Measurements from ENCODE around the gene BRD7.

The BRD7 gene

GRCh38 chr16:50303605-50304466 lies 65.0 kb downstream of the BRD7 start:
- H3K36me3 ChIP-seq (ENCODE audit: insufficient read depth, low read length), result no peaks in the 10 kb centered on the region
- no peak overlapping the region for H3K9ac ChIP-seq (ENCODE audit: insufficient read length)
- TF ChIP-seq EZH2 (IDR thresholded peaks at IDR 0.05), result no peak
- TF ChIP-seq POLR2AphosphoS5 (IDR thresholded peaks at IDR 0.05; ENCODE audit: borderline replicate concordance, low read depth, low read length), result no peak
- TF ChIP-seq FOXP2 (optimal IDR thresholded peaks at IDR 0.05; ENCODE audit: control extremely low read depth, extremely low read length, insufficient read depth), result no peak
- H3K9me3 ChIP-seq (ENCODE audit: low read depth, low read length), result no peaks in the 10 kb centered on the region
- H3K4me3 ChIP-seq, result no peak overlapping the region
- H3K27ac ChIP-seq, result no peak overlapping the region
- DNase-seq (ENCODE audit: low read depth, low spot score), result no peak

- no peak overlapping the region for H3K27ac ChIP-seq
- DNase-seq (ENCODE audit: low read depth, low spot score), result no peak
- H3K9me3 ChIP-seq (ENCODE audit: low read depth, low read length), result no peaks in the 10 kb centered on the region
- no peaks in the 10 kb centered on the region for H3K36me3 ChIP-seq (ENCODE audit: insufficient read depth, low read length)
- no peak overlapping the region for H3K9ac ChIP-seq (ENCODE audit: insufficient read length)
- no peak for TF ChIP-seq POLR2AphosphoS5 (IDR thresholded peaks at IDR 0.05; ENCODE audit: borderline replicate concordance, low read depth, low read length)
- no peak for TF ChIP-seq FOXP2 (optimal IDR thresholded peaks at IDR 0.05; ENCODE audit: control extremely low read depth, extremely low read length, insufficient read depth)
- no peak for TF ChIP-seq EZH2 (IDR thresholded peaks at IDR 0.05)
- H3K4me3 ChIP-seq, result no peak overlapping the region
Observed at GRCh38 chr16:50303041-50303604, 65.7 kb downstream of the BRD7 start.

GRCh38 chr16:50302472-50303005 lies 66.2 kb downstream of the BRD7 start:
- Histone ChIP-seq H3K36me3 (ENCODE audit: insufficient read depth, low read length) (no peaks in the 10 kb centered on the region), H3K9me3 (ENCODE audit: low read depth, low read length) (no peaks in the 10 kb centered on the region), H3K9ac (ENCODE audit: insufficient read length) (no peak overlapping the region), H3K4me3 (no peak overlapping the region), H3K27ac (no peak overlapping the region)
- no peak for TF ChIP-seq POLR2AphosphoS5 (IDR thresholded peaks at IDR 0.05; ENCODE audit: borderline replicate concordance, low read depth, low read length)
- no peak for TF ChIP-seq EZH2 (IDR thresholded peaks at IDR 0.05)
- no peak for TF ChIP-seq FOXP2 (optimal IDR thresholded peaks at IDR 0.05; ENCODE audit: control extremely low read depth, extremely low read length, insufficient read depth)
- DNase-seq (ENCODE audit: low read depth, low spot score), result no peak

- no peak overlapping the region for H3K4me3 ChIP-seq
- H3K9ac ChIP-seq (ENCODE audit: insufficient read length), result no peak overlapping the region
- DNase-seq (ENCODE audit: low read depth, low spot score), result no peak
- no peak for TF ChIP-seq EZH2 (IDR thresholded peaks at IDR 0.05)
- no peak for TF ChIP-seq FOXP2 (optimal IDR thresholded peaks at IDR 0.05; ENCODE audit: control extremely low read depth, extremely low read length, insufficient read depth)
- TF ChIP-seq POLR2AphosphoS5 (IDR thresholded peaks at IDR 0.05; ENCODE audit: borderline replicate concordance, low read depth, low read length), result no peak
- H3K36me3 ChIP-seq (ENCODE audit: insufficient read depth, low read length), result no peaks in the 10 kb centered on the region
- no peaks in the 10 kb centered on the region for H3K9me3 ChIP-seq (ENCODE audit: low read depth, low read length)
- H3K27ac ChIP-seq, result no peak overlapping the region
Observed at GRCh38 chr16:50301626-50302471, 66.9 kb downstream of the BRD7 start.

GRCh38 chr16:50300942-50301625 lies 67.7 kb downstream of the BRD7 start:
- H3K36me3 ChIP-seq (ENCODE audit: insufficient read depth, low read length), result no peaks in the 10 kb centered on the region
- TF ChIP-seq POLR2AphosphoS5 (IDR thresholded peaks at IDR 0.05; ENCODE audit: borderline replicate concordance, low read depth, low read length) (no peak), FOXP2 (optimal IDR thresholded peaks at IDR 0.05; ENCODE audit: control extremely low read depth, extremely low read length, insufficient read depth) (no peak), EZH2 (IDR thresholded peaks at IDR 0.05) (no peak)
- no peaks in the 10 kb centered on the region for H3K9me3 ChIP-seq (ENCODE audit: low read depth, low read length)
- no peak overlapping the region for H3K27ac ChIP-seq
- H3K9ac ChIP-seq (ENCODE audit: insufficient read length), result no peak overlapping the region
- no peak for DNase-seq (ENCODE audit: low read depth, low spot score)
- no peak overlapping the region for H3K4me3 ChIP-seq

GRCh38 chr16:50299508-50300105 lies 69.2 kb downstream of the BRD7 start:
- no peaks in the 10 kb centered on the region for H3K36me3 ChIP-seq (ENCODE audit: insufficient read depth, low read length)
- H3K4me3 ChIP-seq, result no peak overlapping the region
- no peak for DNase-seq (ENCODE audit: low read depth, low spot score)
- H3K27ac ChIP-seq, result no peak overlapping the region
- no peak overlapping the region for H3K9ac ChIP-seq (ENCODE audit: insufficient read length)
- TF ChIP-seq FOXP2 (optimal IDR thresholded peaks at IDR 0.05; ENCODE audit: control extremely low read depth, extremely low read length, insufficient read depth) (no peak), EZH2 (IDR thresholded peaks at IDR 0.05) (no peak), POLR2AphosphoS5 (IDR thresholded peaks at IDR 0.05; ENCODE audit: borderline replicate concordance, low read depth, low read length) (no peak)
- H3K9me3 ChIP-seq (ENCODE audit: low read depth, low read length), result no peaks in the 10 kb centered on the region
